Urothelium cell line (cell line): Measurements from ENCODE around the gene TTLL12.

Experiments used
- DNase-seq: peaks from one replicate; pipeline ENCODE4 v3.0.0; 2011; ENCODE audit warnings: low spot score, mixed read lengths
- FAIRE-seq: peaks from 2 replicates; lab custom pipeline; 2011; peaks lifted over from hg19 to GRCh38; lab: Jason Lieb, UNC

The TTLL12 gene

GRCh38 chr22:43174941-43175531 lies 11.9 kb downstream of the TTLL12 start:
- DNase-seq: no peak
- FAIRE-seq: peak; percentile 20

- FAIRE-seq (no peak), DNase-seq (no peak)
These were observed 12.8 kb downstream of the TTLL12 start for GRCh38 chr22:43173976-43174720.

- no peak for DNase-seq
- FAIRE-seq: no peak
These were observed 13.4 kb downstream of the TTLL12 start for GRCh38 chr22:43173566-43173965.

GRCh38 chr22:43172191-43172590 lies 14.7 kb downstream of the TTLL12 start:
- DNase-seq (no peak), FAIRE-seq (no peak)

- DNase-seq (no peak), FAIRE-seq (no peak)
These were observed 15.3 kb downstream of the TTLL12 start for GRCh38 chr22:43171607-43172006.

- no peak for FAIRE-seq
These were observed 15.9 kb downstream of the TTLL12 start for GRCh38 chr22:43171019-43171491.

GRCh38 chr22:43170131-43170480 lies 16.8 kb downstream of the TTLL12 start:
- DNase-seq: no peak
- FAIRE-seq: no peak

More at GRCh38 chr22:43171019-43171491, 15.9 kb downstream of the TTLL12 start:
- DNase-seq: no peak

GRCh38 chr22:43169310-43170130 lies 17.4 kb downstream of the TTLL12 start:
- DNase-seq (no peak), FAIRE-seq (no peak)

GRCh38 chr22:43168471-43169309 lies 18.2 kb downstream of the TTLL12 start:
- no peak for FAIRE-seq
- no peak for DNase-seq

GRCh38 chr22:43167001-43167589 lies 19.8 kb downstream of the TTLL12 start:
- FAIRE-seq (no peak), DNase-seq (no peak)

GRCh38 chr22:43166132-43166930 lies 20.6 kb downstream of the TTLL12 start:
- no peak for DNase-seq

GRCh38 chr22:43164636-43165035 lies 22.3 kb downstream of the TTLL12 start:
- no peak for FAIRE-seq
- DNase-seq: no peak

More at GRCh38 chr22:43166132-43166930, 20.6 kb downstream of the TTLL12 start:
- no peak for FAIRE-seq

GRCh38 chr22:43163241-43163795 lies 23.6 kb downstream of the TTLL12 start:
- no peak for FAIRE-seq
- DNase-seq: no peak

- DNase-seq: no peak
- FAIRE-seq: no peak
These were observed 24.4 kb downstream of the TTLL12 start for GRCh38 chr22:43162412-43163150.

- no peak for DNase-seq
- no peak for FAIRE-seq
These were observed 26.3 kb downstream of the TTLL12 start for GRCh38 chr22:43160497-43161126.

- no peak for FAIRE-seq
These were observed 27.3 kb downstream of the TTLL12 start for GRCh38 chr22:43159484-43160178.

GRCh38 chr22:43158778-43159483 lies 28.0 kb downstream of the TTLL12 start:
- no peak for FAIRE-seq
- DNase-seq: no peak

More at GRCh38 chr22:43159484-43160178, 27.3 kb downstream of the TTLL12 start:
- DNase-seq: peak; percentile 25
